Mucosa of descending colon (tissue), 3 donors: Measurements from ENCODE around the gene PTPRD. TPM values are rescaled to one million over a fixed set of nuclear protein-coding genes. Genes with fewer than 3 reads are reported as not detected.
"Not testable (repeated sequence)": the region's sequence is repeated elsewhere in the genome, so short reads cannot be mapped to it uniquely, and the experiment has no call there.

Source experiments
- ATAC-seq: fragments of 200-7000 bp; cut with Tn5 transposase; one replicate; pipeline ENCODE4 v1.9.1; 2020; ENCODE audit warnings: mild to moderate bottlenecking, moderate library complexity
- DNase-seq, 3 donors: peaks; one replicate each; pipeline ENCODE4 v3.0.0-alpha.2; 2020
- H3K36me3 ChIP-seq: fragments of 200-600 bp; one replicate; pipeline ENCODE4 v1.8.0; 2021; ENCODE audit warnings: low read depth, mild to moderate bottlenecking
- H3K4me1 ChIP-seq: fragments of 200-600 bp; one replicate; pipeline ENCODE4 v1.8.0; 2021; ENCODE audit warnings: low read depth, mild to moderate bottlenecking
- H3K4me3 ChIP-seq: fragments of 200-600 bp; one replicate; pipeline ENCODE4 v1.8.0; 2021; ENCODE audit warnings: mild to moderate bottlenecking
- H3K9me3 ChIP-seq: fragments of 200-600 bp; one replicate; pipeline ENCODE4 v1.8.0; 2021; ENCODE audit warnings: mild to moderate bottlenecking
- CTCF ChIP-seq: fragments of 200-600 bp; IDR thresholded peaks from one replicate; pipeline ENCODE4 v1.8.0; 2022; ENCODE audit warnings: antibody characterized with exemption, mild to moderate bottlenecking
- intact Hi-C, 2 donors: fragments of 100-400 bp; cut with DNase I in 1 of 2; cut with micrococcal nuclease in 1 of 2; formaldehyde crosslinking; loops; one replicate each; pipeline versions ENCODE4 v1.11.0 to v1.11.1; 2022; cut with DNase I, micrococcal nuclease
- total RNA-seq, 3 donors: library from RNA; stranded (reverse); fragmentation: NEBNext Ultra II Directional in 2 of 3; extraction: Animal tissue kit (Norgen Biotek cat#: 25700) in 2 of 3; gene quantifications; one replicate each; pipeline versions ENCODE4 v1.2.1 to v1.2.4, GENCODE V29; 2021 to 2023
- donor health status: DM: no; HTN: no; CAD: no; lungs with moderate emphysema.
- donor health status: DM: no; HTN: no; CAD: no.
- donor health status: DM: no; HTN: yes; CAD: no.

Gene PTPRD
- total RNA-seq, 3 donors from 2014 or later: 52.7 to 128 (median 113) TPM

- TF ChIP-seq CTCF: no peak
- no peak overlapping the region for H3K4me3 ChIP-seq
- H3K4me1 ChIP-seq: no peaks in the 10 kb centered on the region
- ATAC-seq (no peak), DNase-seq (no peak)
- intact Hi-C loops: no loop called here
- no peaks in the 10 kb centered on the region for H3K9me3 ChIP-seq
- no peaks in the 10 kb centered on the region for H3K36me3 ChIP-seq
Measured at GRCh38 chr9:9054354-9054992, 1558.3 kb downstream of the PTPRD start.

- no peak overlapping the region for H3K4me3 ChIP-seq
- H3K36me3 ChIP-seq: no peaks in the 10 kb centered on the region
- H3K9me3 ChIP-seq: no peaks in the 10 kb centered on the region
- DNase-seq (no peak), ATAC-seq (no peak)
- no peak for TF ChIP-seq CTCF
- intact Hi-C loops: no loop called here
- H3K4me1 ChIP-seq: no peaks in the 10 kb centered on the region
Measured at GRCh38 chr9:9045572-9045971, 1567.2 kb downstream of the PTPRD start.

- Histone ChIP-seq H3K9me3 (no peaks in the 10 kb centered on the region), H3K36me3 (no peaks in the 10 kb centered on the region), H3K4me1 (no peaks in the 10 kb centered on the region), H3K4me3 (no peak overlapping the region)
- DNase-seq (no peak), ATAC-seq (no peak)
- TF ChIP-seq CTCF: no peak
- intact Hi-C loops: no loop called here
Measured at GRCh38 chr9:9045072-9045471, 1567.7 kb downstream of the PTPRD start.

GRCh38 chr9:9043788-9044187, 1569.0 kb downstream of the PTPRD start:
- H3K36me3 ChIP-seq, ATAC-seq, intact Hi-C loops, DNase-seq, H3K4me3 ChIP-seq, H3K9me3 ChIP-seq, H3K4me1 ChIP-seq: not testable (repeated sequence)

- Histone ChIP-seq H3K9me3 (no peaks in the 10 kb centered on the region), H3K4me1 (no peaks in the 10 kb centered on the region), H3K4me3 (no peak overlapping the region), H3K36me3 (no peaks in the 10 kb centered on the region)
- TF ChIP-seq CTCF: no peak
- DNase-seq (no peak), ATAC-seq (no peak)
- intact Hi-C loops: no loop called here
Measured at GRCh38 chr9:9041756-9042155, 1571.0 kb downstream of the PTPRD start.

- H3K36me3 ChIP-seq: no peaks in the 10 kb centered on the region
- DNase-seq (no peak), ATAC-seq (no peak)
- intact Hi-C loops: no loop called here
- no peaks in the 10 kb centered on the region for H3K4me1 ChIP-seq
- no peak overlapping the region for H3K4me3 ChIP-seq
- no peaks in the 10 kb centered on the region for H3K9me3 ChIP-seq
- TF ChIP-seq CTCF: no peak
Measured at GRCh38 chr9:9033022-9033421, 1579.8 kb downstream of the PTPRD start.
